T-helper 2 cell (primary cell): ENCODE data around the gene FMN1.
"Not testable (repeated sequence)": the region's sequence is repeated elsewhere in the genome, so short reads cannot be mapped to it uniquely, and the experiment has no call there.

ENCODE experiments used
- DNase-seq, 5 experiments: peaks; one replicate each; pipeline versions ENCODE4 v3.0.0 to v3.0.0-alpha.2; 2012 to 2022

Gene FMN1

DNA sequence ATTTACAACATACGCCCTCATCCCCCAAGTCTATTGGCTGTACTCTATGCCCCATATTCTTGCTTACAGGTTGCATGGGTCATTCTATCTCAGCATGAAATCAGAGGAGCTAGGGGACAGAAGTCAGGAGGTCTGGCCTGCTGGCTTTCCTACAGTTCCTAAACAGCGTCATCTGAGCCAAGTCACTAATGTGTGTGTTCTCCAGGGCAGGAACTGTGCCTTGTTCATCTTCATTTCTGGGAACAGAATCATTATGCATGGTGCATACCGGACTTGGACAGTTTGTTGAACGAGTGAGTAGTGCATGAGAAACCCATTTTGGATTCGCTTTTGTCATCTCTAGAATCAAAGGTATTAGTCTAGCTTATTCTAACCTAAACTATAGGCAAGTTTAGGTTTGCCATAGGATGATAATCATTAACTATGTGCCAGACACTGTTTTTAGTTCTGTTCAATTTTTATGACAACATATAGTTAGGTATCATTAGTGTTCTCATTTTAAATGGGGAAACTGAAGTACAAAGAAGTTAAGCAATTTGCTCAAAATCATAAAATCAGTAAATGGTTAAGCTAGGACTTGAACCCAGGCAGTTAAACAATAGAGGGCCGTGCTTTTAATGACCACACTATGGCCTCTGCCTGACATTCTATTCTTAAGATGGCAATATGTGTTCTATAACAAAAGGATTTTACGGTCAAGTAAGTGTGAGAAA lies 105.2 kb downstream of the FMN1 start:
- no peak for DNase-seq

DNA sequence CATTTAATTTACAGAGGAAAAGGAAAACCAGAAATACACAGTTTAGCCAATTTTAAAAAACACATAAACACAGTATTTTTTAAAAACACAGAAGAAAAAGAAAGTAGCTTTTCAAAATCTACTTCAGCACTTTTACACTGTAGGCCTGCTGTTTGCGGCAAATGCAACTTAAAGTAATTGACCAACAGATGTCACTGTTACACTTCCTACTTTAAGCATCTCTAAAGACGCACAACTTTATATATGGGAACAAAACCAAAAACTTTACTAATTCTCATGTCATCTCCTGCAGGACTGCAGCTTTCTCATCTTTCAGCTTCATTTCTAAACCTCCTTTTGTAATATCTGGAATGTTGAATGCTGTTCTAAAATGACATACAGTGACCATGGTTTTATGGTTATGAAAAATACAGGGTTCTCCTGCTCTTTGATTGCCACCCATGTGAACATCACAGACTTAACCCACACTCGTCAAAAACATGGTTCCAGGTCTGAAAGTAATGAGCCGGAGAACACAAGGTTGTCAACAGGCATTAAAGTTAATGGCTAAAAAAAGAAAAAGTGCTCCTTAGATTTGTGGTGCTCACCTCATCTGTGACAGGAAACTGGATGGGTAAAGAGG lies 107.9 kb downstream of the FMN1 start:
- DNase-seq = peak in 1 of 5 experiments; percentile 69

DNA sequence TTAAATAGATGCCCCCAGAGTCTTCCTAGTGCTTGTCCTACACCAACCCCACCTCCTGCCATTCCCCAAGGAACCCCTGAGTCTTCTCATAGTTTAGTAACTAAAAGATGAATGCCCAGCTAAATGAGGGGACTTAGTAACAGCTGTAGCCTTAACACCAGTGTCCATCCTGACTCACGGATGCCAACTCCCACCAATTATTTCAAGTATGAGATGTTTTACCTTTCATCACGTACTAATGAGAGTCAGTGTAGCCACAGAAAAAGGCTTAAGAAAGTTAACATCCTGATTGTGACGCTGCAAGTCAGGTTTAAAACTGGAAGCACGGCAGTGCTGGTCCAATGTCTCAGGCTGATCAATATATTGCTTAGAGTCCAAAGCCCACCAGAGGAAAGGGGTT lies 109.9 kb downstream of the FMN1 start:
- no peak for DNase-seq

- DNase-seq = no peak
Observed at GRCh38 chr15:33083232-33084081, 111.1 kb downstream of the FMN1 start.

DNA sequence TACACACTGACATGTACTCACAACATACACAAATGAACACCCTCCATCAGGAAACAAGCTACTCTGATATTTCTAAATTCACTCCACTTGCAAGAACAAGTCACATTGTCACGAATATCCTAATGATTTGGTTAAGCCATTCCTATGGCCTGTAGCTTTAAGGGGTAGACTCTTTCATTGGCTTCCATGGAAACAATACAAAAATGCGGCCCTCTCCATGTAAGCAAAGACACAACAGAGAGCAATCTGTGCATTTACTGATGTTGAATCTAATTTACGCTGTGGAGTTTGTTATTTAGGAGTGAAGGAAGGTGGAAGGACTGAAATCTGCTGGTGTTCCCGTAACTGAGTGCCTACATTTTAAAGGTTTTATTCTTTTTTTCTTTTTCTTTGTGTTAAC lies 114.5 kb downstream of the FMN1 start:
- no peak for DNase-seq

DNA sequence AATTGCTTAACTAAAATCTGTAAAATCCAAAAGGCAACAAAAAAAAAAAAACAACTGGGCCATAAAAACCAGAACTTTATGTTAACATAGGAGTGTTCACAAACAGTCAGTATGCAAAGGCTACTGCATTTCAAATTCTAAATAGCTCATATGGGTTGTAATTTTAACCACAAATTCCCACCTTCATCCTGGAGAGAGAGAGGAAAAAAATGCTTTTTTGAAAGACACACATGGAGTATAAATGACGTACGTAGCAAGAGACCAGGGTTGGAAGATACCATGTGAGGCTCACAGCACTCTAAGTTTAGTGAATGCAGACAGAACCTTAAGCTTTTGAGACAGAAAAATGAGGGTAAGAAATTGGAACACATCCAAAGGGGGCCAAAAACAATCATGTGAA lies 115.9 kb downstream of the FMN1 start:
- DNase-seq = no peak

GRCh38 chr15:33076937-33077336 lies 117.6 kb downstream of the FMN1 start:
- no peak for DNase-seq

DNA sequence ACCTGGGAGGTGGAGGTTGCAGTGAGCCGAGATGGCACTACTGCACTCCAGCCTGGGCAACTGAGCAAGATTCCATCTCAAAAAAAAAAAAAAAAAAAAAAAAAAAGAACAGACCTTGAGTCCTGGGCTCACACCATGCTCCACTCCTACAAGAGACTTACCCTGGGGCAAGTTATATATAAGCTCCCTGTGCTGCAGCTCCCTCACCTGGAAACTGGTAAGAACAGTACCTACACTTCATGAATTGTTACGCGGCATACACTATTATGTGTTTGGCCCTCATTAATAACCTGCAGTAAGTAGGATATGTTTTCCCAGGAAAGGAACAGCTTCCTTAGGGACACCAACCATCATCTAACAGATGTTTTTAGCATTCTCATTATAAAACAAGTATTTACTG lies 119.6 kb downstream of the FMN1 start:
- peak in 1 of 5 experiments; percentile 31 for DNase-seq

- no peak for DNase-seq
Observed at GRCh38 chr15:33074212-33074611, 120.3 kb downstream of the FMN1 start.

- no peak for DNase-seq
Observed at GRCh38 chr15:33071451-33071850, 123.1 kb downstream of the FMN1 start.

DNA sequence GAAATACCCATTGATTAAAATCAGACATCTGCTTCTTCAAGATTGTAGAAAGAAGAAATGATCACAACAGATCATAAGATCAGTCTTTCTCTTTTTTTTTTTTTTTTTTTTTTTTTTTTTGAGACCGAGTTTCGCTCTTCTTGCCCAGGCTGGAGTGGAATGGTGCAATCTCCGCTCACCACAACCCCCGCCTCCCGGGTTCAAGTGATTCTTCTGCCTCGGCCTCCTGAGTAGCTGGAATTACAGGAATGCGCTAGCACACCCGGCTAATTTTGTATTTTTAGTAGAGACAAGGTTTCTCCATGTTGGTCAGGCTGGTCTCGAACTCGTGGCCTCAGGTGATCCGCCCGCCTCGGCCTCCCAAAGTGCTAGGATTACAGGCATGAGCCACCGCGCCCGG lies 124.6 kb downstream of the FMN1 start:
- DNase-seq = not testable (repeated sequence)

DNA sequence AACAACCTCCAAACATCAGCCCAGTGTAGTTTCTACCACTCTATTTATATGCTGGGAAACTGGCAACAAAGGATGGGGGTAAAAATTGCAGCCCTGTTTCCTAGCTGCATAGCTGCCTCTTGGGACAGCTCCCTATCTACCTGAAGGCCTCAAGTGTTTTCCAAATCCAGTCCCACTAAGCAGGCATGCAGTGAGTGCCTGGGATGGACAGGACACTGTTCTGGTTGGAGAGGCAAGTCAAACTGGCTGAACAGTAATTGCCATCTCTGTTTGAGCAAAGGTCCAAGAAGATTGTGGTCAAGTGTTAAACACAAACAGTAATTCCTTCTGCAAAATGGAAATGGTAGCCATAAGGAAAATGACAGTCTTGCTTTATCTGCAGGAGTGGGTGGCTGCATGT lies 125.4 kb downstream of the FMN1 start:
- no peak for DNase-seq

DNA sequence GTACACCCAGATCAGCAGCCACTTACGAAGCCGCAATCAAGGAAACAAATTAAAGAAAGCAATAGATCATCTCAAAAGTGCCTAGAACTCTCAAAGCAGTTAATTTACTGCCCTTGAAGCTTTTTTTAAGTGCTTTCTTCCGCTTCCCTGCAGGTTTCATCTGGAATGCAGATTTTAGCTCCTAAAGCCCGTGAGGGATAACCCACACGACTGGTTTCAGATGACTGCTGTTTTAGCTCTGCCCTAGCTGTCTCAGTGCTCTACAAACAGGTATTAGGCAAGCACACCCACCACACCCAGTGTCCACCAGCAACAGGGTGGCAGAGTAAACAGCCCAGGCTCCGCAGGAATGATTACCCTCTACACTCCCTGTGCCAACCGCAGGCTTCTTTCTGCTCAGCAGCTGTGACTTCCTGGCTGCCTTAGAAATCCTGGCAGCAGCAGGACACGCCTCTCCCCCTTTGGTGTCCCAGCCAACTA lies 126.0 kb downstream of the FMN1 start:
- DNase-seq = peak in 1 of 5 experiments; percentile 9

GRCh38 chr15:33068007-33068481 lies 126.5 kb downstream of the FMN1 start:
- peak in 1 of 5 experiments; percentile 14 for DNase-seq

- DNase-seq = no peak
Observed at GRCh38 chr15:33067456-33067855, 127.1 kb downstream of the FMN1 start.

- no peak for DNase-seq
Observed at GRCh38 chr15:33066584-33066983, 127.9 kb downstream of the FMN1 start.

DNA sequence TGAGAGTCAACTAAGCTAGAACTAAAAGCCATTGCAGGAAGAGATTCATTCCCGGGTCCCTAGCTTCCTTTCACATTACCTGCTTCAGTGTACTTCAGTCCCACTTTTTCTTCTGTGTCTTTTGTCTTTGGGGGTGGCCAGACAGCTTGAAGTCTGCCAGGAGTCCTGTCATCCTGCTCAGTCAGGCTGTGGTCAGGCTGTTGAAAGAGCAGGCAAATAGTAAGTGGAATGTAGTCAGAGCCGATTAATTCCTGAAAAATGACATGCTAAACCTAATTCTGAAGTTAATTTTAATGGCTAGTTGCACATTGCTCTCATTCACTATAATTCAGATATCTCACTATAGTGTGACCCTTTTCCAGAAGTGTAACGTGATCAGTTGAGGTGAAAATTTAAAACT lies 129.6 kb downstream of the FMN1 start:
- DNase-seq = no peak

DNA sequence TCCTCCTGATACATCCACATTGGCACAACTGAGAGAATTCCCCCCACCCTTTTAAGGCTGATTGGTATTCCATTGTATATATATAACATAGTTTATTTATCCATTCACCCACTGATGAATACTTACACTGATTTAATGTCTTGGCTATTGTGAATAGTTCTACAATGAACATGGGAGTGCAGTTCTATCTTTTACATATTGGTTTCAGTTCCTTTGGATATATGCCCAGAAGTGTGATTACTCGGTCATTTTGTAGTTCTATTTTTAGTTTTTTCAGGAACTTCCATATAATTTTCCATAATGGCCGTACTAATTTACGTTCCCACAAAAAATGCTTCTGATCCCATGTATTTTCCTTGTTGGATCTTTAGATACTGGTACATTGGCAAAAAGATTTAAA lies 135.3 kb downstream of the FMN1 start:
- DNase-seq = no peak

GRCh38 chr15:33057845-33058244 lies 136.7 kb downstream of the FMN1 start:
- DNase-seq = no peak

DNA sequence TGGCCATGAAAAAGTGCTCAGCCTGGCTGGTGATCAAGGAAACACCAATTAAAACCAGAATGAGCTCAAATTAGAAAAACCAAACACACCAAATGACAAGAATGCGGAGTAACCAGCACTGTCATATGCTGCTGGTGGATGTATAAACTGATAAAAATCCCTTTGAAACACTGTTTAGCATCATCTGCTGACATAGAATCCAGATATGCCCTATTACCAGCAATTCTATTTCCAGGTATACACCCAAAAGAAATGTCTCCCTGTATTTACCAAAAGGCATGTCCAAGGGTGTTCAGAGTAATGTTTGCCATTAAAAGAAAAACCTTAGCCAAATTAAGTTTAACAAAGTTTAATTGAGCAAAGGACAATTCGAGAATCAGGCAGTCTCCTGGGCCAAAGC lies 138.6 kb downstream of the FMN1 start:
- DNase-seq = no peak

- DNase-seq = no peak
Observed at GRCh38 chr15:33051528-33051927, 143.0 kb downstream of the FMN1 start.

DNA sequence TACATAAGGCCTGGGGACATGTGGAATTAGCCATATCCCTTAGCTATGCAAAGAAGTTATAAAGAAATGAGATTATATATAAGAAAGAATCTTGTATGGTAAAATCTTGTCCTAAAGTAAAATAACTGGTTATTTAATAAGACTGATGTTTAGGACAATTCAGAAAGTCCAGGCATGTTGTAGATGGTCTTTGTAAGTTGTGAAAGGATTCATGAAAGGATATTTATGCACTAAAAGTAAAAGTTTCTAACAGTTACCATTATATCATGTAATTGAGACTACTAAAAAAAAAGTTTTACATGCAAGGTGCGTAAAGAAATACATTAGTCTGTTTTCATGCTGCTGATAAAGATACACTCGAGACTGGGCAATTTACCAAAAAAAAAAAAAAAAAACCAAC lies 146.3 kb downstream of the FMN1 start:
- no peak for DNase-seq

DNA sequence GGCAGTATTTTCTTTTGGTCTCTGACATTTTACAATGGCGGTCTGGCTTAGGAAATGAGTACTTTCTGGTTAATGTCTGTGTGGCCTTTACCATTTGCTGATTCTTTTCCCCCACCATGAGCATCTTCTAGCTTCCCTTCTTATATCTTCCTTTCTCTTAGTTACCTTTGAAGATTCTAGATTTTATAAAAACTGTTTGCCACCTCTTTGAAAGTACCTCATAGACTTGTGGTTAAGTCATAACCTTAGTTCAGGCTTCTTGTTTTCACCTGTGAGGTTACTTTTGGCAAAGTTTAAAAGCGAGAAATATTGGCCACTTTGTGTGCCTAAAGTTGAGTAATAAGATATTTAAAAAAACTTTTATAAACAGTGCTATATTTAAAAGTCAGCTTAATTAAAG lies 147.4 kb downstream of the FMN1 start:
- no peak for DNase-seq
